Endothelial cell of umbilical vein (primary cell): ENCODE measurements around the gene TNRC6C.

Source experiments
- EZH2 ChIP-seq: IDR thresholded peaks from 2 replicates; pipeline ENCODE4 v1.6.1; 2012; ENCODE audit warnings: borderline replicate concordance, low read depth, mild to moderate bottlenecking, moderate library complexity, low read length, inconsistent platforms; ENCODE audit not compliant: severe bottlenecking
- POLR2AphosphoS5 ChIP-seq: IDR thresholded peaks from 2 replicates; pipeline ENCODE4 v1.6.1; 2012; ENCODE audit warnings: low read depth, mild to moderate bottlenecking, control low read depth, low read length, moderate library complexity; ENCODE audit not compliant: insufficient read depth
- TF ChIP-seq, protein P1 (sequence below), 2 donors: IDR thresholded peaks; 1 replicate in 1 of 2; 2 replicates in 1 of 2; pipeline ENCODE4 v1.5.1; 2011; ENCODE audit warnings: low read length in 2 of 2, mild to moderate bottlenecking in 2 of 2, moderate library complexity in 2 of 2, control low read depth in 1 of 2, inconsistent platforms in 1 of 2, low read depth in 1 of 2; ENCODE audit not compliant: insufficient read depth in 1 of 2; ENCODE audit errors: extremely low read depth in 1 of 2

DNA sequence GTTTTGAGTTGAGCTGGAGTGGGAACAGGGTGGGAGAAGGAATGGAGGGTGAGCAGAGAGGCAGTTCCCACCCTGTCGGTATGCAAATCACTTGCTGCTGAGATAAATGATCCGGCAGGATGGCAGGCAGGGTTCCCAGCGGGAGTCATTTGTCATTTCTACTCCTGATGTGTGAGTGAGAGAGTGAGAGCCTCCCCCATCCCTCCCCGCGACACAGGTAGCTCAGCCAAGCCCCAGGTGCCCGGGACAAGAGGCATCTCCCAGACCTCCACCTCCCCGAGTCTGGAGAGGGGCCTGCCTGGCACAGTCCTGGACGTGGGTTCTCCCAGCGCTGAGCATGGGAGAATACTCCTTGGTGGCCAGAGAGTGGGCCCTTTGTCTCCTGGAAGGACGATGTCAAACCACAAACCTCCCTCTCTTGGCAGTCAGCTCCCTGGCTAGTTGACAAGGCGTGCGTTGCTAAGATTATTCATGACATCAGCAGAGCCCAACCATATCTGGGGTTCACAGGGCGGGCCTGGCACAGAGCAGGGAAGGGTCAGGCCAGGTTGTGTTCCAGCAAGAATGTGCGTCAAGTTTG is 33.7 kb upstream of the TNRC6C start:
- TF ChIP-seq POLR2AphosphoS5: no peak
- TF ChIP-seq, protein P1, sequence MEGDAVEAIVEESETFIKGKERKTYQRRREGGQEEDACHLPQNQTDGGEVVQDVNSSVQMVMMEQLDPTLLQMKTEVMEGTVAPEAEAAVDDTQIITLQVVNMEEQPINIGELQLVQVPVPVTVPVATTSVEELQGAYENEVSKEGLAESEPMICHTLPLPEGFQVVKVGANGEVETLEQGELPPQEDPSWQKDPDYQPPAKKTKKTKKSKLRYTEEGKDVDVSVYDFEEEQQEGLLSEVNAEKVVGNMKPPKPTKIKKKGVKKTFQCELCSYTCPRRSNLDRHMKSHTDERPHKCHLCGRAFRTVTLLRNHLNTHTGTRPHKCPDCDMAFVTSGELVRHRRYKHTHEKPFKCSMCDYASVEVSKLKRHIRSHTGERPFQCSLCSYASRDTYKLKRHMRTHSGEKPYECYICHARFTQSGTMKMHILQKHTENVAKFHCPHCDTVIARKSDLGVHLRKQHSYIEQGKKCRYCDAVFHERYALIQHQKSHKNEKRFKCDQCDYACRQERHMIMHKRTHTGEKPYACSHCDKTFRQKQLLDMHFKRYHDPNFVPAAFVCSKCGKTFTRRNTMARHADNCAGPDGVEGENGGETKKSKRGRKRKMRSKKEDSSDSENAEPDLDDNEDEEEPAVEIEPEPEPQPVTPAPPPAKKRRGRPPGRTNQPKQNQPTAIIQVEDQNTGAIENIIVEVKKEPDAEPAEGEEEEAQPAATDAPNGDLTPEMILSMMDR (IDR thresholded peaks at IDR 0.05; ENCODE audit: extremely low read depth in 1 of 2, insufficient read depth in 1 of 2, low read depth in 1 of 2, low read length in 2 of 2): no peak
- no peak for TF ChIP-seq EZH2
